Measurements from ENCODE around the gene FOXF1.

DNA sequence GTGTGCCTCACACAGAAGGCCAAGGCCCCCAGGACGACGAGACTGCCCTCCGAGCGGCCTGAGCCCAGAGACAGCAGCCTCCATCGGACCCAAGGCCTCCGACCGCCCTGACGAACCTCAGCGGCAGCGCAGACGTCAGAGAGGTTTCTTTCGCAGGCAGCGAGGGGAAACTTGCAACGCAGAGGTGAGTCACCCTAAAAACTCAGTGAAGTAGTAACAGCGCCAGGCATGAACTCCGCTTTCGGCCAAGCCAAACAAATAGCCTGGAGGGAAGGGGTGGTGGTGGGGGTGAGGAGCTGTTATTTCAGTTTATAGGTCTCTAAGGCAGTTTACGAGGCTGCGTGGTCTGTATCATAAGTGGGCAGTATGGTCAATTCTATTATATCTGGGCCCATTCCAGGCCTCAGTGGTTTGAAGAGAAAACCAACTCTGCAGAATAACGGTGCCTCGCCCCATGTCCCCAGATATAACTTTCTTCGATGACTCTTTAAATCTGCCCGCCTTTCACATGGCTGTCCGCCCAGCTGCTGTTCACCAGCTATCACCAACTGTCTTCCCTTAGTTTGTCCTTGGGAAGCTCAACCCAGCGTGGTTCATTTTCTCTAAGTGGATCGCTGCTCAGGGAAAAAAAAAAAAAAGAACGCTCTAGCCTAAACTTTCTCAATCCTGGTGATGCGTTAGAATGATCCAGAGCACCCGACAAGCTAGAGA, 43.5 kb upstream of the FOXF1 start:
- TF ChIP-seq, protein P1, sequence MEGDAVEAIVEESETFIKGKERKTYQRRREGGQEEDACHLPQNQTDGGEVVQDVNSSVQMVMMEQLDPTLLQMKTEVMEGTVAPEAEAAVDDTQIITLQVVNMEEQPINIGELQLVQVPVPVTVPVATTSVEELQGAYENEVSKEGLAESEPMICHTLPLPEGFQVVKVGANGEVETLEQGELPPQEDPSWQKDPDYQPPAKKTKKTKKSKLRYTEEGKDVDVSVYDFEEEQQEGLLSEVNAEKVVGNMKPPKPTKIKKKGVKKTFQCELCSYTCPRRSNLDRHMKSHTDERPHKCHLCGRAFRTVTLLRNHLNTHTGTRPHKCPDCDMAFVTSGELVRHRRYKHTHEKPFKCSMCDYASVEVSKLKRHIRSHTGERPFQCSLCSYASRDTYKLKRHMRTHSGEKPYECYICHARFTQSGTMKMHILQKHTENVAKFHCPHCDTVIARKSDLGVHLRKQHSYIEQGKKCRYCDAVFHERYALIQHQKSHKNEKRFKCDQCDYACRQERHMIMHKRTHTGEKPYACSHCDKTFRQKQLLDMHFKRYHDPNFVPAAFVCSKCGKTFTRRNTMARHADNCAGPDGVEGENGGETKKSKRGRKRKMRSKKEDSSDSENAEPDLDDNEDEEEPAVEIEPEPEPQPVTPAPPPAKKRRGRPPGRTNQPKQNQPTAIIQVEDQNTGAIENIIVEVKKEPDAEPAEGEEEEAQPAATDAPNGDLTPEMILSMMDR (IDR thresholded peaks at IDR 0.05; ENCODE audit: low read depth, low read length, missing input control): no peak
- TF ChIP-seq GABPA (IDR thresholded peaks at IDR 0.05 in 1 of 2, conservative IDR thresholded peaks at IDR 0.05 in 1 of 2) (no peak), NR2F2 (IDR thresholded peaks at IDR 0.05) (no peak), TAF1 (conservative IDR thresholded peaks at IDR 0.05) (no peak), RAD21 (IDR thresholded peaks at IDR 0.05) (no peak)
- TF ChIP-seq, protein P2, sequence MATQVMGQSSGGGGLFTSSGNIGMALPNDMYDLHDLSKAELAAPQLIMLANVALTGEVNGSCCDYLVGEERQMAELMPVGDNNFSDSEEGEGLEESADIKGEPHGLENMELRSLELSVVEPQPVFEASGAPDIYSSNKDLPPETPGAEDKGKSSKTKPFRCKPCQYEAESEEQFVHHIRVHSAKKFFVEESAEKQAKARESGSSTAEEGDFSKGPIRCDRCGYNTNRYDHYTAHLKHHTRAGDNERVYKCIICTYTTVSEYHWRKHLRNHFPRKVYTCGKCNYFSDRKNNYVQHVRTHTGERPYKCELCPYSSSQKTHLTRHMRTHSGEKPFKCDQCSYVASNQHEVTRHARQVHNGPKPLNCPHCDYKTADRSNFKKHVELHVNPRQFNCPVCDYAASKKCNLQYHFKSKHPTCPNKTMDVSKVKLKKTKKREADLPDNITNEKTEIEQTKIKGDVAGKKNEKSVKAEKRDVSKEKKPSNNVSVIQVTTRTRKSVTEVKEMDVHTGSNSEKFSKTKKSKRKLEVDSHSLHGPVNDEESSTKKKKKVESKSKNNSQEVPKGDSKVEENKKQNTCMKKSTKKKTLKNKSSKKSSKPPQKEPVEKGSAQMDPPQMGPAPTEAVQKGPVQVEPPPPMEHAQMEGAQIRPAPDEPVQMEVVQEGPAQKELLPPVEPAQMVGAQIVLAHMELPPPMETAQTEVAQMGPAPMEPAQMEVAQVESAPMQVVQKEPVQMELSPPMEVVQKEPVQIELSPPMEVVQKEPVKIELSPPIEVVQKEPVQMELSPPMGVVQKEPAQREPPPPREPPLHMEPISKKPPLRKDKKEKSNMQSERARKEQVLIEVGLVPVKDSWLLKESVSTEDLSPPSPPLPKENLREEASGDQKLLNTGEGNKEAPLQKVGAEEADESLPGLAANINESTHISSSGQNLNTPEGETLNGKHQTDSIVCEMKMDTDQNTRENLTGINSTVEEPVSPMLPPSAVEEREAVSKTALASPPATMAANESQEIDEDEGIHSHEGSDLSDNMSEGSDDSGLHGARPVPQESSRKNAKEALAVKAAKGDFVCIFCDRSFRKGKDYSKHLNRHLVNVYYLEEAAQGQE (IDR thresholded peaks at IDR 0.05): no peak
- TF ChIP-seq, protein P3, sequence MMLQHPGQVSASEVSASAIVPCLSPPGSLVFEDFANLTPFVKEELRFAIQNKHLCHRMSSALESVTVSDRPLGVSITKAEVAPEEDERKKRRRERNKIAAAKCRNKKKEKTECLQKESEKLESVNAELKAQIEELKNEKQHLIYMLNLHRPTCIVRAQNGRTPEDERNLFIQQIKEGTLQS (IDR thresholded peaks at IDR 0.05): no peak
- TF ChIP-seq, protein P4, sequence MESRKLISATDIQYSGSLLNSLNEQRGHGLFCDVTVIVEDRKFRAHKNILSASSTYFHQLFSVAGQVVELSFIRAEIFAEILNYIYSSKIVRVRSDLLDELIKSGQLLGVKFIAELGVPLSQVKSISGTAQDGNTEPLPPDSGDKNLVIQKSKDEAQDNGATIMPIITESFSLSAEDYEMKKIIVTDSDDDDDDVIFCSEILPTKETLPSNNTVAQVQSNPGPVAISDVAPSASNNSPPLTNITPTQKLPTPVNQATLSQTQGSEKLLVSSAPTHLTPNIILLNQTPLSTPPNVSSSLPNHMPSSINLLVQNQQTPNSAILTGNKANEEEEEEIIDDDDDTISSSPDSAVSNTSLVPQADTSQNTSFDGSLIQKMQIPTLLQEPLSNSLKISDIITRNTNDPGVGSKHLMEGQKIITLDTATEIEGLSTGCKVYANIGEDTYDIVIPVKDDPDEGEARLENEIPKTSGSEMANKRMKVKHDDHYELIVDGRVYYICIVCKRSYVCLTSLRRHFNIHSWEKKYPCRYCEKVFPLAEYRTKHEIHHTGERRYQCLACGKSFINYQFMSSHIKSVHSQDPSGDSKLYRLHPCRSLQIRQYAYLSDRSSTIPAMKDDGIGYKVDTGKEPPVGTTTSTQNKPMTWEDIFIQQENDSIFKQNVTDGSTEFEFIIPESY (IDR thresholded peaks at IDR 0.05): no peak

Data from liver (tissue), 3 donors.